Activated CD4-positive, CD25-positive, alpha-beta regulatory T cell (primary cell): ENCODE measurements around the gene TBX4.

Experiments
- DNase-seq, 4 experiments: peaks; one replicate each; lab custom pipeline; 2025; lab: John Stamatoyannopoulos, UW

The TBX4 gene

DNA sequence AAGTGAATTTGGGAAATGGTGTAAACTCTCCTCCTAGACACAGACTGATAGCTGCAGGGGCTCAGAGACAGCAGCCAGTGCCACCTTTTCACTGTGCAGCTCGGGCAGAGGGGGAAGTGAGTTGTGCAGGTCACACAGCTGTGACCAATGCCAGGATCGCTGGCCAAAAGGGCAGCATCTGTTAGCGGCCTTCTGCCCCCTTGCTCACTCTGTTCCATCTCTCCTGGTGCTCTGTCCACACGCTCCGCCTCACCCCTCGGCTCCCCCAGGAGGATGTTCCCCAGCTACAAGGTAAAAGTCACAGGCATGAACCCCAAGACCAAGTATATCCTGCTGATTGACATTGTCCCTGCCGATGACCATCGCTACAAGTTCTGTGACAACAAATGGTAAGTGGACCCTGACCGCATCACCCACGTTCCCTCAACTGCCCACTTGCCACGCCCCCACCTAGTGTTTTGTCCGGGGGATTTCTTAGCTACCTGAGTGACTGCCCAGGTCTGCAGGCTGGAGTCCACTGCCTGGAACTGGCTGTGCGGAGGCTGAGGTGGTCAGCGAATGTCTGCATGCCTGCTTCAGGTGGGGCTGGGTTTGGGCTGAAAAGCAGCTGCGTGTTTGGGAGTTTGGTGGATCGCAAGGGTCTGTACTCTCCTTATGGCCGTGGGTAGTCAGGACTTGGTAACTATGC lies 13.5 kb downstream of the TBX4 start:
- no peak for DNase-seq

GRCh38 chr17:61466246-61466645 lies 14.0 kb downstream of the TBX4 start:
- DNase-seq: no peak

- DNase-seq: no peak
These were observed 15.4 kb downstream of the TBX4 start for GRCh38 chr17:61467416-61468262.

DNA sequence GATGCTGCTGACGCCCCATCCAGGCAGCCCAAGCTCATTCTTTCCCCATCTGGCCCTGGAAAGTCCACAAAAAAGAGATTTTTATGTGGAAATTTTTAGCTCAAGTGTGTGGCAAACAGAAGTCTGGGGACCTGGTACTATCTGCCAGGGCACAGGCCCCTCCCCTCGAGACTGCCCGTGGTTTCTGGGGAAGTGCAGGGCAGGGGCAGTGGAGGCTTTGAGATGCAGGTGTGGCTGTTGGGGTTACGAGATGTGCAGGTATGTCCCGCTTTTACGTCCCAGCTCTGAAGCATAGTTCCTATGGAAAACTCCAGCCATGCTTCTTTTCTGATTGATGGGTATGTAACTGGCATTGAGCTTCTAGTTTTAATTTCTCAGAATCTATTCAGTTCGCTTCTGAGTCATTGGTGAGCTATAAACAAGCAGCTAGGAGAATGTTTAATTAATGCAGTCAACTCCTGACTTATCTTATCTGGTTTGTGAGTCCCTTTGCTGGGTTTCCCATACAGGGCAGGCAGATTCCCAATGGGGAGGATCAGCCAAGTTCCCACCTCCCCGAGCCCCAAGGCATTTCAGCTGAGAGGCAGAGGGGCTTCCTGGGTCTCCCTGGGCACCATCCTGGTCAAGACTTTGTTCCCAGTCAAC lies 16.2 kb downstream of the TBX4 start:
- DNase-seq: no peak

- DNase-seq: no peak
These were observed 17.3 kb downstream of the TBX4 start for GRCh38 chr17:61469474-61469873.

DNA sequence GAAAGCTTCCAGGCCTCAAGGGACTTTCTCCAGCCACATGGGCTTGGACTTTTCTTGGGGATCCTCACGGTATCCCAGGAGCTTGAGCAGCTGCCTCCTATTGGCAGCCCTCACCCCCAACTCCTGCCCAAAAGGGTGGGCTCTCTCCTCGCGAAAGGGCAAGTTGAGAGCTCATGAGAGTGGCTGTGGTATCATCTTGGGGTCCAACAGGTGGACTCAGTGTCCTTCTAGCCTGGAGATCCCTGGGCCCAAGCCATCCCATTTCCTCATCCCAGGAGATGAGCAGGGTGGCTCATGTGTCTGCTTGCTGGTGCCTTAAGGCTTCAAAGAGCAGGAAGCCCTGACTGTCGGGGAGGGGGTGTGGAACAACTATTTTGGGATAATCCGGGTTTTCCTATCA lies 17.7 kb downstream of the TBX4 start:
- no peak for DNase-seq

GRCh38 chr17:61470530-61471136 lies 18.4 kb downstream of the TBX4 start:
- no peak for DNase-seq

DNA sequence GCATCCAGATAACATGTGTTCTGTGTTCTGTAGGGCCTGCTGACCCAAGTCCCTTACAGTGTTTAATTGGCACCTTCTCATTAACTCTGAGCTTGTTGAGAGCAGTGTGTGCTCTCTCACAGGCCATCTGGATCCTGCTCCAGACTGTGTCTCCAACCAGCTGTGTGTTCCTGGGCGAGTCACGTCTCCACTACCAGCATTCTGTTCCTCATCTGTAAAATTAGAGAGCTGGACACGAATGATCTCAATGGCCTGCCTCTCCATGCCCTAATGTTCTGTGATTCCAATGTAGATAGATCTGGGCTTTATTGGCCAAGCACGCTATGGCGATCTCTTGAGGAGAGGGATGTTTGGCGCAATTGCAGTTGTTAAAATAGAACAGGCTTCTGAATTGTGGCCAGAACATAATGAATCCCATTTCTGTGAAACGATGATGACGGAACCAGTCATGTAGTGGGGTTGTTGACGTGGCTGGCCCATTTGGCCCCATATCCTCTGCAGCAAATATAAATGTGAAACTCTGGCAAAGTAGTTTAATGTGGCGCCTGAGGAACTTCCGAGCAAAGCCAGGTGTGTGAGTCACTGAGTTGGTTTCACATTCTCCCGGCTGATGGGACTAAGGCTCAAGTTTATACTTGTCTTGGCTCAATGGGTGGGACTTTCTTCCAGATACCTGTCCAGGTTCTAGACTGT lies 22.2 kb downstream of the TBX4 start:
- DNase-seq: no peak

- no peak for DNase-seq
These were observed 22.7 kb downstream of the TBX4 start for GRCh38 chr17:61474934-61475333.

DNA sequence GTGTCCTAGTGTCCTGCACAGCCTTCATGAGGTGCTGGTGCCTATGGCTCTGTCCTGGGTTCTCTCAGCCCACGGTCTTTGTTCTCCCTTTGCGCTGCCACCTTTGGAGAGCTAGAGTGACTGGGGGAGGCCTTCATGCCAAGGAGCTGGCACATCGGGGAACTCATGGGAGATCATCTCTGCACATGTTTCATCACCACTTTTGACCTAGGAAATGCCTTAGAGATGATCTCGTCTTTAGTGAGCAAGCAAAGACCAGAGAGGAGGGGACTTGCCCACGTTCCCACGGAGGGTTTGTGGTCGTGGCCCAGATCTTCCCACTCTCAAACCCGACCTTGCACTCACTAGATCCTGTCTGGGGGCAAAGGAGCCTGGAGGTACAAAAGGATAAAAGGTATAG lies 23.5 kb downstream of the TBX4 start:
- no peak for DNase-seq

- DNase-seq: no peak
These were observed 24.4 kb downstream of the TBX4 start for GRCh38 chr17:61476476-61477203.

DNA sequence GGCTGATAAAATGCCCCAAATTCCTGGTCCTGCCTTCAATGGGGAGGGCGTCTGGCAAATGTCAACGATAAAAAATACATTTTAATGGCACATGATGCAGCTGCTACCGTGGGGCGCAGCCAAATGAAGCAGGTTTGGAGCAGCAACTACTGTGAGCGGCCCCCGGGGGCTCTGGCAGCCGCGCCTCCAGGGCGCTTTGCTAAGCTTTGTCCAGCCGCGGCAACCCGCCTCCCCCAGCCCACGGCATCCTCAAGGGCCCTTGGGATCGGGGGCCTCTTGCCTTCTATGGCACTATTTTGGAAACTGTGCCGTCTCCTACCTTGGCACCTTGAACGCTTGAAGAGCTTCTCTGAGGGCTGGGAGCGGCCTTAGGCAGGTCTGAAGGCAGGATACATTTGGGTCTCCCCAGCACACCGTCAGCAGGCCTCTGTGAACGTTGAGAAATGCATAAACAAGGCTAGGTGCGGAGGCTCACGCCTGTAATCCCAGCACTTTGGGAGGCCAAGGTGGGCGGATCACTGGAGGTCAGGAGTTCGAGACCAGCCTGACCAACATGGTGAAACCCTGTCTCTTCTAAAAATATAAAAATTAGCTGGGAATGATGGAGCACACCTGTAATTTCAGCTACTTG lies 25.1 kb downstream of the TBX4 start:
- DNase-seq: no peak

- DNase-seq: no peak
These were observed 26.0 kb downstream of the TBX4 start for GRCh38 chr17:61478026-61478789.

DNA sequence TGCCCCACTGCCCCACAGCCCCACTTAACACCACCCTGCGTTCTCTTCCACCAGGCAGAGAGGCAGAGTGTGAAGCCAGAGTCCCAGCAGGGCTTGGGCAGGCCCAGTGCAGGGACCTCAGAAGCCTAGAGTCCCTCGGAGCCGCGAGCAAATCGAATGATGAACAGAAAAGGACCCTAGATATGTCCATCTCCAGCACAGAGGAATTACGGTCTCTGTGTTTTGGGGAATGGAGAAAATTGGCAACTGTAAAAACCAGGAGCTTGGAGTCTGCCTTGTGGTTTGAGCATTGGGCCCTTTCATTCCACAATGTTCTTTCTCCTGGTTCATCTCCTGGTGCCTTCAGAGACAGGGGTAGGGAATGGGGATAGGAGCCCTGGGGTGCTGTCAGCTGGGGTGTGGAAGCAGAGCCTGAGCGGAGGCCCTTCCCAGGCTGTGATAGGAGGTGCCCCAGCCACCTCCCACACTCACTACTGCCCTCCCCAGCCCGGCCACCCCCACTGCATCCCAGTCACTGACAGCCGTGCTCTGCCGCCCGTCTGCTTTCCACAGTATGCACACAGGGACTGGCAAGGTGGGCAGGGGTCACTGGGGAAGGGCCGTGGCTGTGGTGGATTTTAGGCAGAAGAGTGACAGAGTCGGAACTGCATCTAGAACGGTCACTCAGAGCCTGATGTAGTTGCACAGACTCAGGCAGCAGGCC lies 26.7 kb downstream of the TBX4 start:
- DNase-seq: no peak

GRCh38 chr17:61479493-61480413 lies 27.5 kb downstream of the TBX4 start:
- DNase-seq: no peak

- DNase-seq: no peak
These were observed 28.2 kb downstream of the TBX4 start for GRCh38 chr17:61480414-61480807.

DNA sequence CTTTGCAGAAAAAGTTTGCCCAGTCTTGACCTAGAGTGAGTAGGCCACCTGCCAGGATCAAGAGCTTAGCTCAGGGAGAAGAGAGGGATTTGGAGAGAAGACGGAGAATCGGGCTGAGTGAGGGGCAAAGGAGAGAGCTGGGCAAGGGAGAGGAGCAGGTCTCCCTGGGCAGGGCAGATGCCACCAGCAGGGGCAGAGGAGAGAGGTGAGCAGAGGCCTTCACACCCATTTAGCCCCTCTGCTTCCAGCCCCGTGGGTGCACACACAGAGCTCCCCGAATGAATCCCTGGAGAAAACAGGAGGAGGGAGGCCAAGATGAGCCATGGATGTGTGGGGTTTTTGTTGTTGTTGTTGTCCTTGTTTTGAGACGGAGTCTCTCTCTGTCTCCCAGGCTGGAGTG lies 29.2 kb downstream of the TBX4 start:
- DNase-seq: no peak

- no peak for DNase-seq
These were observed 30.2 kb downstream of the TBX4 start for GRCh38 chr17:61482467-61482866.
